Epithelial cell of prostate (primary cell): ENCODE data around the gene USP17L13.
"Not testable (repeated sequence)": the region's sequence is repeated elsewhere in the genome, so short reads cannot be mapped to it uniquely, and the experiment has no call there.

Source experiments
- DNase-seq: peaks from one replicate; pipeline ENCODE4 v3.0.0-alpha.2; 2011; ENCODE audit warnings: low read depth, low spot score
- H3K27ac ChIP-seq: fragments of 450-650 bp; 2 replicates; pipeline ENCODE4 v1.5.1; 2017; ENCODE audit warnings: mild to moderate bottlenecking

USP17L13 gene

GRCh38 chr4:9224596-9224995, at the start of gene USP17L13:
Gene USP17L13, plus strand, starts transcription at chr4:9224896. Its CDS starts 0 bp downstream, at chr4:9224896.
- not testable (repeated sequence) for H3K27ac ChIP-seq, DNase-seq

GRCh38 chr4:9210357-9210756, 14.3 kb upstream of the USP17L13 start, which contains the start of gene USP17L10:
Gene USP17L10, plus strand, starts transcription at chr4:9210657. Its CDS starts 0 bp downstream, at chr4:9210657.
- DNase-seq, H3K27ac ChIP-seq: not testable (repeated sequence)

- not testable (repeated sequence) for H3K27ac ChIP-seq, DNase-seq
Observed at GRCh38 chr4:9214701-9215100, 10.0 kb upstream of the USP17L13 start.

GRCh38 chr4:9215105-9215504, 9.6 kb upstream of the USP17L13 start, which contains the start of gene USP17L11:
Gene USP17L11, plus strand, starts transcription at chr4:9215405. Its CDS starts 0 bp downstream, at chr4:9215405.
- not testable (repeated sequence) for DNase-seq, H3K27ac ChIP-seq

- H3K27ac ChIP-seq, DNase-seq: not testable (repeated sequence)
Observed at GRCh38 chr4:9219852-9220251, 4.8 kb upstream of the USP17L13 start, which contains the start of gene USP17L12. Gene USP17L12, plus strand, starts transcription at chr4:9220152. Its CDS starts 0 bp downstream, at chr4:9220152.

- not testable (repeated sequence) for DNase-seq
Observed at GRCh38 chr4:9230249-9230648, 5.6 kb downstream of the USP17L13 start.

GRCh38 chr4:9234085-9234484, 9.4 kb downstream of the USP17L13 start, which contains the start of gene USP17L15:
Gene USP17L15, plus strand, starts transcription at chr4:9234385. Its CDS starts 0 bp downstream, at chr4:9234385.
- DNase-seq, H3K27ac ChIP-seq: not testable (repeated sequence)

More at GRCh38 chr4:9230249-9230648, 5.6 kb downstream of the USP17L13 start:
- not testable (repeated sequence) for H3K27ac ChIP-seq

GRCh38 chr4:9238461-9238860, 13.8 kb downstream of the USP17L13 start:
- not testable (repeated sequence) for H3K27ac ChIP-seq, DNase-seq

GRCh38 chr4:9243579-9243978, 18.9 kb downstream of the USP17L13 start, which contains the start of gene USP17L17:
Gene USP17L17, plus strand, starts transcription at chr4:9243879. Its CDS starts 0 bp downstream, at chr4:9243879.
- H3K27ac ChIP-seq, DNase-seq: not testable (repeated sequence)

GRCh38 chr4:9247953-9248680, 23.4 kb downstream of the USP17L13 start, which contains the start of gene USP17L18:
Gene USP17L18, plus strand, starts transcription at chr4:9248630. Its CDS starts 0 bp downstream, at chr4:9248630.
- H3K27ac ChIP-seq, DNase-seq: not testable (repeated sequence)

- DNase-seq, H3K27ac ChIP-seq: not testable (repeated sequence)
Observed at GRCh38 chr4:9253078-9253477, 28.4 kb downstream of the USP17L13 start, which contains the start of gene USP17L19. Gene USP17L19, plus strand, starts transcription at chr4:9253378. Its CDS starts 0 bp downstream, at chr4:9253378.

- not testable (repeated sequence) for H3K27ac ChIP-seq, DNase-seq
Observed at GRCh38 chr4:9257824-9258223, 33.1 kb downstream of the USP17L13 start, which contains the start of gene USP17L20. Gene USP17L20, plus strand, starts transcription at chr4:9258124. Its CDS starts 0 bp downstream, at chr4:9258124.

- DNase-seq, H3K27ac ChIP-seq: not testable (repeated sequence)
Observed at GRCh38 chr4:9262572-9262971, 37.9 kb downstream of the USP17L13 start, which contains the start of gene USP17L21. Gene USP17L21, plus strand, starts transcription at chr4:9262872. Its CDS starts 0 bp downstream, at chr4:9262872.

- DNase-seq, H3K27ac ChIP-seq: not testable (repeated sequence)
Observed at GRCh38 chr4:9267319-9267718, 42.6 kb downstream of the USP17L13 start, which contains the start of gene USP17L22. Gene USP17L22, plus strand, starts transcription at chr4:9267619. Its CDS starts 0 bp downstream, at chr4:9267619.

GRCh38 chr4:9271719-9272118, 47.0 kb downstream of the USP17L13 start:
- not testable (repeated sequence) for DNase-seq, H3K27ac ChIP-seq
